ENCODE measurements around the gene IWS1. TPM values are rescaled to one million over a fixed set of nuclear protein-coding genes. Genes with fewer than 3 reads are reported as not detected.

The IWS1 gene
- total RNA-seq, 3 donors from 2014 or later, result 24.0 to 51.8 (median 43.2) TPM

GRCh38 chr2:127514076-127514475 is 12.2 kb downstream of the IWS1 start:
- DNase-seq (ENCODE audit: low spot score in 2 of 2), result no peak
- TF ChIP-seq POLR2A (IDR thresholded peaks at IDR 0.05) (no peak), CTCF (IDR thresholded peaks at IDR 0.05) (no peak), POLR2AphosphoS5 (IDR thresholded peaks at IDR 0.05) (no peak)
- no peaks in the 10 kb centered on the region for H3K27me3 ChIP-seq
- no peaks in the 10 kb centered on the region for H3K9me3 ChIP-seq
- H3K27ac ChIP-seq, result no peak overlapping the region
- no peaks in the 10 kb centered on the region for H3K36me3 ChIP-seq
- peaks cover 3 to 7% of the 10 kb centered on the region in 2 donors for H3K4me1 ChIP-seq
- H3K4me3 ChIP-seq, result no peak overlapping the region
- intact Hi-C loops (cut with DNase I; ENCODE audit: low total_unique reads), result no loop called here

- Histone ChIP-seq H3K36me3 (no peaks in the 10 kb centered on the region), H3K9me3 (no peaks in the 10 kb centered on the region), H3K27me3 (no peaks in the 10 kb centered on the region), H3K4me3 (no peak overlapping the region), H3K4me1 (peaks cover 3 to 15% of the 10 kb centered on the region in 2 donors), H3K27ac (no peak overlapping the region)
- DNase-seq (ENCODE audit: low spot score in 2 of 2), result no peak
- intact Hi-C loops (cut with DNase I; ENCODE audit: low total_unique reads), result no loop called here
- TF ChIP-seq POLR2AphosphoS5 (IDR thresholded peaks at IDR 0.05) (no peak), CTCF (IDR thresholded peaks at IDR 0.05) (no peak), POLR2A (IDR thresholded peaks at IDR 0.05) (no peak)
These were observed 13.9 kb downstream of the IWS1 start for GRCh38 chr2:127512362-127512761.

- no peak for TF ChIP-seq POLR2A (IDR thresholded peaks at IDR 0.05)
- no peak for TF ChIP-seq POLR2AphosphoS5 (IDR thresholded peaks at IDR 0.05)
- TF ChIP-seq CTCF (IDR thresholded peaks at IDR 0.05), result no peak
- intact Hi-C loops (cut with DNase I; ENCODE audit: low total_unique reads), result no loop called here
- DNase-seq (ENCODE audit: low spot score in 2 of 2), result no peak
- Histone ChIP-seq H3K4me1 (peaks cover 3 to 15% of the 10 kb centered on the region in 2 donors), H3K27me3 (no peaks in the 10 kb centered on the region), H3K9me3 (no peaks in the 10 kb centered on the region), H3K4me3 (no peak overlapping the region), H3K27ac (no peak overlapping the region), H3K36me3 (no peaks in the 10 kb centered on the region)
These were observed 14.4 kb downstream of the IWS1 start for GRCh38 chr2:127511917-127512316.

DNA sequence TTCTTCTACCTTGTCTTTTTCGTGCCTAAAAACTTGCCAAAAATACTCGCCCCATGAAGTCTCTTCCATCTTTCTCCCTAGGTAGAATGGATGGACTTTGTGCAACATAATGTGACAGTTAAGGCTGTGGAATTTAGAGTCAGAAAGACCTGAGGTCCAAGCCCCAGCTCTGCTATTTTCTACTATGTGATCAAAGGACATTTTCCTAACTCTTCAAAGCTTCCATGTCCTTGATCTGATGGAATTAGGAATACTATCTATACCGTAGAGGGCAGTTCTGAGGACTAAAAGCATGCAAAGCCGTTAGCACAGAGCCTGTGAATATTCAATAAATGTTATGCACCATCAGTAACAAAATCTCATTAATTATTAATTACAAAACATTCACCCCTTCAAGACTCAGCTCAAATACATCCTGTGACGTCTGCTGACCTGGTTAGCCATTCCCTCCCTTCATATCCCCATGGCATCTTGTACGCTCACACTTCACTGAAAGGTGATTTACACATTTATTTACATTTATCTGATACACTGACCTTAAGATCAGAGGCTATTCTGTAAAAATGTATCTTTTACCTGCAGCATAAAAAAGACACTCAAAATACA is 15.1 kb downstream of the IWS1 start:
- TF ChIP-seq CTCF (IDR thresholded peaks at IDR 0.05), result no peak
- no peak for TF ChIP-seq POLR2AphosphoS5 (IDR thresholded peaks at IDR 0.05)
- no peak for TF ChIP-seq POLR2A (IDR thresholded peaks at IDR 0.05)
- no peaks in the 10 kb centered on the region for H3K27me3 ChIP-seq
- H3K36me3 ChIP-seq, result no peaks in the 10 kb centered on the region
- no peak overlapping the region for H3K27ac ChIP-seq
- intact Hi-C loops (cut with DNase I; ENCODE audit: low total_unique reads), result no loop called here
- H3K4me3 ChIP-seq, result no peak overlapping the region
- peaks cover 3 to 15% of the 10 kb centered on the region in 2 donors for H3K4me1 ChIP-seq
- DNase-seq (ENCODE audit: low spot score in 2 of 2), result no peak
- no peaks in the 10 kb centered on the region for H3K9me3 ChIP-seq

- TF ChIP-seq POLR2AphosphoS5 (IDR thresholded peaks at IDR 0.05) (no peak), POLR2A (IDR thresholded peaks at IDR 0.05) (no peak), CTCF (IDR thresholded peaks at IDR 0.05) (no peak)
- H3K36me3 ChIP-seq, result no peaks in the 10 kb centered on the region
- no peak for DNase-seq (ENCODE audit: low spot score in 2 of 2)
- intact Hi-C loops (cut with DNase I; ENCODE audit: low total_unique reads), result no loop called here
- no peak overlapping the region for H3K27ac ChIP-seq
- H3K27me3 ChIP-seq, result no peaks in the 10 kb centered on the region
- H3K4me1 ChIP-seq, result peaks cover under 1 to 7% of the 10 kb centered on the region in 2 donors
- no peak overlapping the region for H3K4me3 ChIP-seq
- H3K9me3 ChIP-seq, result no peaks in the 10 kb centered on the region
These were observed 16.2 kb downstream of the IWS1 start for GRCh38 chr2:127510073-127510472.

Measured in breast epithelium (tissue), 4 donors.